Measurements from ENCODE around the gene PLXND1. TPM values are rescaled to one million over a fixed set of nuclear protein-coding genes. Genes with fewer than 3 reads are reported as not detected.

PLXND1 gene
- total RNA-seq, 1 donor from 2014 or later, result 9.0 TPM

DNA sequence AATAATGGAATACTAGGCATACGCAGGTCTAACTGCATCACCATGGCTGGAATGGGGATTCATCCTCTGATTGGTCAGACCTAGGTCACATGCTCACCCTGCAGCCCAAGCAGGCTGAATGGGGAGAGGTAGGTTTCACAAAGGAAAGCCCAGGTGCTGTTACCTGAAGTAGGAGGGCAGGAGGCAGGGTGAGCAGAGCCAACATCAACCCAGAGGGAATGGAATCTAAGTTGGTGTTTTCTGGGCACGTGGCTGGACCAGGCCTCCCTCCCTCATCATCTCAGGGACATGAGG, 70.2 kb downstream of the PLXND1 start:
- Histone ChIP-seq H3K27me3 (no peaks in the 10 kb centered on the region), H3K27ac (no peak overlapping the region), H4K20me1 (ENCODE audit: low read depth) (no peaks in the 10 kb centered on the region), H3K36me3 (no peaks in the 10 kb centered on the region), H3K9ac (no peak overlapping the region), H3K79me2 (ENCODE audit: low read depth) (no peaks in the 10 kb centered on the region), H3K4me3 (no peak overlapping the region), H3K4me1 (no peaks in the 10 kb centered on the region), H3K4me2 (no peak overlapping the region), H2AFZ (replicated peaks) (no peak overlapping the region), H3K9me3 (ENCODE audit: low read depth) (no peaks in the 10 kb centered on the region), H3F3A (ENCODE audit: low read depth) (peaks cover 5% of the 10 kb centered on the region)
- DNase-seq (ENCODE audit: low spot score), result no peak
- peaks cover 20% of the 10 kb centered on the region for H3K4me1 Mint-ChIP-seq
- H3K4me3 Mint-ChIP-seq, result no peak overlapping the region
- H3K9me3 Mint-ChIP-seq, result peaks cover 2% of the 10 kb centered on the region
- H3K27ac Mint-ChIP-seq, result no peak overlapping the region
- peaks cover 12% of the 10 kb centered on the region for H3K27me3 Mint-ChIP-seq (ENCODE audit: insufficient read depth, low read depth)
- no peak for TF ChIP-seq EZH2phosphoT487 (IDR thresholded peaks at IDR 0.05)
- no peak for TF ChIP-seq CTCF (IDR thresholded peaks at IDR 0.05)
- no peak for TF ChIP-seq EZH2 (IDR thresholded peaks at IDR 0.05)
- H3K36me3 Mint-ChIP-seq, result no peaks in the 10 kb centered on the region

- Histone ChIP-seq H3F3A (ENCODE audit: low read depth) (peaks cover 5% of the 10 kb centered on the region), H3K4me1 (peaks cover 8% of the 10 kb centered on the region), H3K4me2 (no peak overlapping the region), H3K9me3 (ENCODE audit: low read depth) (no peaks in the 10 kb centered on the region), H3K9ac (no peak overlapping the region), H2AFZ (replicated peaks) (no peak overlapping the region), H3K27ac (no peak overlapping the region), H3K79me2 (ENCODE audit: low read depth) (no peaks in the 10 kb centered on the region), H3K36me3 (no peaks in the 10 kb centered on the region), H3K4me3 (no peak overlapping the region), H3K27me3 (no peaks in the 10 kb centered on the region), H4K20me1 (ENCODE audit: low read depth) (no peaks in the 10 kb centered on the region)
- H3K36me3 Mint-ChIP-seq, result no peaks in the 10 kb centered on the region
- H3K4me1 Mint-ChIP-seq, result peaks cover 29% of the 10 kb centered on the region
- H3K27me3 Mint-ChIP-seq (ENCODE audit: insufficient read depth, low read depth), result peaks cover 12% of the 10 kb centered on the region
- DNase-seq (ENCODE audit: low spot score), result no peak
- H3K4me3 Mint-ChIP-seq, result no peak overlapping the region
- no peak overlapping the region for H3K27ac Mint-ChIP-seq
- TF ChIP-seq CTCF (IDR thresholded peaks at IDR 0.05) (no peak), EZH2phosphoT487 (IDR thresholded peaks at IDR 0.05) (no peak), EZH2 (IDR thresholded peaks at IDR 0.05) (no peak)
- H3K9me3 Mint-ChIP-seq, result peaks cover 2% of the 10 kb centered on the region
Observed at GRCh38 chr3:129535075-129535474, 71.4 kb downstream of the PLXND1 start.

- H4K20me1 ChIP-seq (ENCODE audit: low read depth), result no peaks in the 10 kb centered on the region
- H3K36me3 Mint-ChIP-seq, result no peaks in the 10 kb centered on the region
- no peak overlapping the region for H3K9ac ChIP-seq
- H3K79me2 ChIP-seq (ENCODE audit: low read depth), result no peaks in the 10 kb centered on the region
- H3K4me1 ChIP-seq, result peaks cover 14% of the 10 kb centered on the region
- H3K36me3 ChIP-seq, result no peaks in the 10 kb centered on the region
- no peaks in the 10 kb centered on the region for H3F3A ChIP-seq (ENCODE audit: low read depth)
- H3K27ac ChIP-seq, result no peak overlapping the region
- H3K9me3 ChIP-seq (ENCODE audit: low read depth), result no peaks in the 10 kb centered on the region
- no peak overlapping the region for H2AFZ ChIP-seq (replicated peaks)
- peak overlapping the region; percentile 44 for H3K27ac Mint-ChIP-seq
- no peak overlapping the region for H3K4me3 ChIP-seq
- H3K27me3 ChIP-seq, result no peaks in the 10 kb centered on the region
- TF ChIP-seq EZH2 (IDR thresholded peaks at IDR 0.05) (no peak), CTCF (IDR thresholded peaks at IDR 0.05) (no peak), EZH2phosphoT487 (IDR thresholded peaks at IDR 0.05) (no peak)
- H3K4me1 Mint-ChIP-seq, result peaks cover 33% of the 10 kb centered on the region
- no peak for DNase-seq (ENCODE audit: low spot score)
- H3K9me3 Mint-ChIP-seq, result peaks cover 2% of the 10 kb centered on the region
- no peak overlapping the region for H3K4me3 Mint-ChIP-seq
- no peak overlapping the region for H3K4me2 ChIP-seq
- H3K27me3 Mint-ChIP-seq (ENCODE audit: insufficient read depth, low read depth), result peaks cover 12% of the 10 kb centered on the region
Observed at GRCh38 chr3:129534428-129535027, 71.9 kb downstream of the PLXND1 start.

Data from neural progenitor cell (in vitro differentiated cells).